Right ventricle myocardium inferior (tissue), 1 donor: ENCODE measurements around the gene CAMTA1. TPM values are rescaled to one million over a fixed set of nuclear protein-coding genes. Genes with fewer than 3 reads are reported as not detected.
"Not testable (repeated sequence)": the region's sequence is repeated elsewhere in the genome, so short reads cannot be mapped to it uniquely, and the experiment has no call there.

Experiments
- ATAC-seq: fragments of 200-7000 bp; cut with Tn5 transposase; one replicate; pipeline ENCODE4 v1.9.1; 2020; ENCODE audit warnings: mild to moderate bottlenecking, moderate library complexity
- DNase-seq: peaks from one replicate; pipeline ENCODE4 v3.0.0; 2021; ENCODE audit errors: missing footprints
- intact Hi-C: fragments of 100-400 bp; cut with DNase I; formaldehyde crosslinking; loops from one replicate; pipeline ENCODE4 v1.11.0; 2022
- total RNA-seq: library from RNA; stranded (reverse); fragmentation: NEBNext Ultra II Directional; extraction: Animal tissue kit (Norgen Biotek cat#: 25700); gene quantifications from one replicate; pipeline ENCODE4 v1.2.1, GENCODE V29; 2021
- donor health status: DM: no; HTN: yes; CAD: no; lungs with severe emphysema.

Gene CAMTA1
- total RNA-seq, 1 donor from 2014 or later: 159 TPM

DNA sequence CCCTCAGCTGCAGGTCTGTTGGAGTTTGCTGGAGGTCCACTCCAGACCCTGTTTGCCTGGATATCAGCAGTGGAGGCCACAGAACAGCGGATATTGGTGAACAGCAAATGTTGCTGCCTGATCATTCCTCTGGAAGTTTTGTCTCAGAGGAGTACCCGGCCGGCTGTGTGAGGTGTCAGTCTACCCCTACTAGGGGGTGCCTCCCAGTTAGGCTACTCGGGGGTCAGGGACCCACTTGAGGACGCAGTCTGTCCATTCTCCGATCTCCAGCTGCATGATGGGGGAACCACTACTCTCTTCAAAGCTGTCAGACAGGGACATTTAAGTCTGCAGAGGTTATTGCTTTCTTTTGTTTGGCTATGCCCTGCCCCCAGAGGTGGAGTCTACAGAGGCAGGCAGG, 819.7 kb downstream of the CAMTA1 start:
- DNase-seq, ATAC-seq, intact Hi-C loops: not testable (repeated sequence)

DNA sequence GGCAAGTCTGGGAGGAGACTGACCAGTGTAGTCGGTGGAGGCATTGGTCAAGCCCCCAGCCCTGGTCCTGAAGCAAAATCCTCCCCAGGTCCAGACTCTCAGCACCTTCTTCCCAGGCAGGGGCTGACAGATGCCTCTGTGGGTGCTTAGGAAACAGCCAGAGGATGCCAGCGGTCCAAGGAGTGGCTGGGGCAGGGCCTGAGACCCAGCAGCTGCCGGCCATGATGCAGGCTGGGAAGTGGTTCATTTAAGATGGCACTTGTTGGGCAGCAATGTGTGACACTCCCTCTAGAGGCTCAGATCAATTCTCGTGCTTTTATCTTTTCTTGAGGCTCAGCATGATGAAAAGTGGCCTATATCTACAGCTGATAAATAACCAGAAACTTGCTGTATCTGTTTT, 820.8 kb downstream of the CAMTA1 start:
- intact Hi-C loops: no loop called here
- no peak for ATAC-seq
- DNase-seq: no peak

DNA sequence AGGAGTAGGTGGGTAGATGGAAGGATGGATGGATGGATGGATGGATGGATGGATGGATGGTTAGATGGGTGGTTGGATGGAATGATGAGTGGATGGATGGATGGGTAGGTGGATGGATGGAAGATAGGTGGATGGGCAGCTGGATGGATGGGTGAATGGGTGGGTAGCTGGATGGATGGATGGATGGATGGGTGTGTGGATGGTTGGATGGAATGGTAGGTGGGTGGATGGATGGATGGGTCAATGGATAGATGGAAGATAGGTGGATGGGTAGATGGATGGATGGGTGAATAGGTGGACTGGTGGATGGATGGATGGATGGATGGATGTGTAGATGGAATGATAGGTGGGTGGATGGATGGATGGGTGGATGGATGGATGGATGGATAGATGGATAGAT, 821.8 kb downstream of the CAMTA1 start:
- ATAC-seq (no peak), DNase-seq (no peak)
- intact Hi-C loops: no loop called here

DNA sequence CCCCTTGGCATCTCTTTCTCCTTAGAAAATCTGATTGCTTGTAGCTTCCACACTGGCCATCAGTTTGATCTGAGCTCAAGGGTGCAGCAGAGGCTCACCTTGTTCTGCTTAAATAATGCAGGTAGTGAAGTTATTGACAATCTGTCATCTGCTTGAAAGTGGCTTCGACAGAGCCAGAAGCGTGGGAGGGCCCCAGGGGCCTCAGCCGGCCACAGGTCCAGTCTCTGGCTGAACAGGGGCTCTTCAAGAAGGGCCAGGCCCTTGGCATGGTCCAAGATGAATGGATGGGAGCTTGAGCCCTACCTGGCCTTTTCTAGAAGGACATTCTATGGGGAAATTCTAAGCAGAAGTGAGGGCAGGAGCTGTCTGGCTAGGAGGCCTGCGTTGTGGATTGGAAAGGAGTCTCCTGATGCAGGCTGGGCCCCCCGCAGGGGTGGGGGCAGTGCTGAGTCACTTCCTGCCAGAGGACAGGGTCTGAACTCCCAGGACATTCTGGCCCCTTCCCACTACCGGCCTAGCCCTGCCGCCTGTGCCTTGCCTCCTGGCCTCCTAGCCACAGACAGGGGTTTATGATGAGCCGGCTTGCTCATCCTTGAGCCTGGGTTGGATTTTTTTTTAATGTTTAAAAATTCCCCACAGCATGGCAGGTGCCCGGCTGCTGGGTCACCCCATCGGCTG, 823.5 kb downstream of the CAMTA1 start:
- ATAC-seq (no peak), DNase-seq (no peak)
- intact Hi-C loops: no loop called here

DNA sequence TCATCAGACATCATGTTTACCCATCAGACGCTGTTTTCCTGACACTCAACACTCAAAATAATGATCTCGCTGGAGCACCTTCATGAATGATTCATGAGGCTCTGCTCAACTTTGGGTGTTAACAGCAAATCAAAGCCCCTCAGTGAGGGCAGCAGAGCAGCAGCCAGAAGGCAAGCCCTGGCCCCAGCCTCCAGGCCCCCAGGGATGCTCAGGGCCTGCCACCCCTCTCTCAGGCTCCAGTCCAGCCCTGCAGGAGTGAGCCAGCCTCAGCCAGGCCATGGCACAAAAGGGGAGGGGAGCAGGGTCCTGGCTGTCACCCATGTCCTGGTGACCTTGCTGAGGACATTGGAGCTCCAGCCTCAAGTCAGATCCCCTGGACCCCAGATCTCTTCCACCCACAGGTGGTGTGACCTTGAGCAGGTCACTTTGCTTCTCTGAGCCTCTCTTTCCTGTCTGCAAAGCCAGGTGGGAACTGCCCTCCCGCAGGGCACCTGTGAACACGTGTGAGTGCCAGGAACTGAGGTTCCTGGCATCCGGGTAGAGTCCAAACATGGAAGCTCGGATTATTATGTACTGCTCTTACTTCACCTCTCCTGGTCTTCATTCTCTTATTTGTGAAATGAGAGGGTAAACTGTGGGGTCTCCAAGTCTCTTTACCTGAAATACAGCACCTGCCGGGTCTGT, 824.2 kb downstream of the CAMTA1 start:
- ATAC-seq (no peak), DNase-seq (no peak)
- intact Hi-C loops: no loop called here

DNA sequence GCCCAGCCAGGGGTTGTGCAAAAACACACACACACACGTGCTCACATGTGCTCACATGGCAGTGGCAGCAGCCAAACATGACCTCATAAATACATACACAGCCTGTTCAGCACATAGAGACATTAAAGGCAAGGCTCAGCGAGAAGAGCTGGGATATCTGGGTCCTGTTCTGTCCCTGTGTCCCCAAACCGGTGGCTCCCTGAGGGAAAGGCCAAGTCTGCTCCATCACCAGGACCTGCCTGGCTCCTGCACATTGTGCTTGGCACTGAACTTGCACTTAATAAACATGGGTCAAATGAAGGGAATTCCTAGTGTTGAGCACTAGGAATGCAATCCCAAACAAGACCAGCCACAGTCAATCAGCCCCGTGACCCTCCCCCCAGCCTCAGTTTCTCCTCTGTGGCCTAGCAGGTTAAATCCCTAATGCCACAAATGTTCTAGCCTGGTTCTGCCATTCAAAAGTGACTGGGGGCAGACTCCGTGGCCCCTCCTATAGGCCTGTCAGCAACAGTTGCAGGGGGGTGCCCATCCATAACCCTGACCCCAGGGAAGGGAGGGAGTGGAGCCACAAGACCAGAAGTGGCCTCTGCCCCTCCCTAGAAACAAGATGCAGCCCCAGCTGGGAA, 825.0 kb downstream of the CAMTA1 start:
- DNase-seq: no peak
- no peak for ATAC-seq
- intact Hi-C loops: no loop called here

DNA sequence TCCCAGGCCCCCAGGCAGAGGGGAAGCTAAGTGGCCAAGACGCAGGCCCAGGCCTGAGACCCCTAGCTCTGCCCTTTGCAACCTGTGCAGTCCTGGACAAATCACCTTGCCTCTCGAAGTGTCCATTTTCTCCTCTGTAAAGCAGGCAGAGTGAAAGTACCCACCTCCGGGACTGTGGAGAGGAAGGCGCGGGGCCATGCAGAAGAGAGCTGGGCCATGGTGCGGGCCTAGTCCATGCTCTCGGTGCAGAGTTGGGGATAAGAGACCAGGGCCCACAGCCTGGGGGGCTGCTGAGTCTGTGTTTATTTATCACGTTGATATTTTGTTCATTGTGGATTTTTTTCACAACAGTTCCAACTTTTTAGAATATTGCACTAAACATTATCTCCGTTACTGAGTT, 825.7 kb downstream of the CAMTA1 start:
- no peak for ATAC-seq
- DNase-seq: no peak

DNA sequence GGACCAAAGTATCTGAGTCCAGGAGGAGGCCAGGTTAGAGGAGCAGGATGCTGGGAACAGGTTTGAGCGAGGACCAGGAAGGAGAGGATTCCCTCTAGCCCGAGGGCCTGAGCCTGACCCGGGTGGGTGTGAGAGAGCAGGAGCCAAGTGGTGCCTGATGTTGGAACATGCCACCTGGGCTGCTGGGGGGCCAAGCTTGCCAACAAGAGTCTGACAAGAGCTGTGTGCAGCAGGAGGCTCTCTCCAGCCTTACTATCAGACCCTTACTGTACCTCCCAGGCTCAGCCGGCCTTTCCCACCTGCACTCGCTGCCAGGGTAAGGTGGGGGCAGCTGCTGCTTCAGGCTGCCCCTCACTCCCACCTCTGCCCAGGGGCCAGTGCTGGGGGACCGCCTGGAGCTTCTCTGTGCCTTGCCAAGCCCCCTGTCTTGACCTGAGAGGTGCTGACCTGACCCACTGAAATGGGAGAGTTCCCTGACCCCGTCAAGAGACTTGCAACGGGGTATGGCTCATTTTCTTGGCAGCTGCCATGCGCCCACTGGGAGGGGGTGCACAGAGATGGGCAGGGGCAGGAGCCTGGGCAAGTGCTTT, 826.3 kb downstream of the CAMTA1 start:
- intact Hi-C loops: no loop called here
- ATAC-seq: no peak
- no peak for DNase-seq

More for the DNA sequence above, 825.7 kb downstream of the CAMTA1 start:
- intact Hi-C loops: no loop called here

DNA sequence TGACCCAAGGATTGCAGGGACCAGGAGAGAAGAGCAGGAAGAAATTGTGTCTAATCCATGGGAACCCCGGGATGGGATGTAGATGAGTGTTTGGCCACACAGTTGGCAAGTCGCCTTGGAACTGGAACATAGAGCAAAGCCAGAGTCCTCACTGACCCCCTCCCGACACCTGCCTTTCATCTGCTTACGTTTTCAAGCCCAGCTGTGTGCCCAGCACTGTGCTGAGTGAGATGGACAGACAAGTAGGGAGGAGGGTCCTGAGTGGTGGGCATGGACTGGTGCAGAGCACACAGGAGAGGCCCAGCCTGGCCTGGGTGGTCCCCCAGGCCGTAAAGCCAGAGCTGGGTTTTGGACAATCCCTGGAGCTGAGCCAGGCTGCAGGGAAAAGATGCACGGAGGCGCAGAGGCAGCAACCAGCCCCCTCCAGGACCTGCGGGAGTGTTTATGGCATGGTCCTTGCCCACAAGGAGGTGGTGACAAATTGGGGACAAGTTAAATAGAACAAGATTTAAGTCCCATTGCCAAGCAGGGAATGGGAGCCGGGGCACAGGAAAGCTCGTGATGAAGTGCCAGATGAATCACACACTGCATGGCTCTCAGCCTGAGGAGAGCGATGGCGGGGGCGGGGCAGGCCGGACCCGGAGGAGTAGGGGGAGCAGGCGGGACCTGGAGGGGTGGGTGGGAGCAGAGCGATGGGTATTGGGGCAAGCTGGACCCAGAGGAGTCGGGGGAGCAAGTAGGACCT, 828.0 kb downstream of the CAMTA1 start:
- ATAC-seq: peak; percentile 56
- intact Hi-C loops: no loop called here
- no peak for DNase-seq

DNA sequence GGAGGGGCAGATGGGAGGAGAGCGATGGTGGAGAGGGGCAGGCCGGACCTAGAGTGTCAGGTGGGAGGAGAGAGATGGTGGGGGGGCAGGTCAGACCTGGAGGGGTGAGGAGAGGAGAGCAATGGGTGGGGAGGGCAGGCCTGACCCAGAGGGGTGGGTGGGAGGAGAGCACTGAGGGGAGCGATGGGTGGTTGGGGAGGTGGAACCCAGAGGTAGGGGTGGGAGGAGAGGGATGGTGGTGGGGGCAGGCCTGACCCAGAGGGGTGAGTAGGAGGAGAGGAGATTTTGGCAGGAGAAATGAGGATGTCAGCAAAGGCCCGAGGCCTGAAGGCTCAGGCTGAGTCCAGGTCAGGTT, 828.6 kb downstream of the CAMTA1 start:
- intact Hi-C loops: no loop called here
- ATAC-seq (no peak), DNase-seq (no peak)

DNA sequence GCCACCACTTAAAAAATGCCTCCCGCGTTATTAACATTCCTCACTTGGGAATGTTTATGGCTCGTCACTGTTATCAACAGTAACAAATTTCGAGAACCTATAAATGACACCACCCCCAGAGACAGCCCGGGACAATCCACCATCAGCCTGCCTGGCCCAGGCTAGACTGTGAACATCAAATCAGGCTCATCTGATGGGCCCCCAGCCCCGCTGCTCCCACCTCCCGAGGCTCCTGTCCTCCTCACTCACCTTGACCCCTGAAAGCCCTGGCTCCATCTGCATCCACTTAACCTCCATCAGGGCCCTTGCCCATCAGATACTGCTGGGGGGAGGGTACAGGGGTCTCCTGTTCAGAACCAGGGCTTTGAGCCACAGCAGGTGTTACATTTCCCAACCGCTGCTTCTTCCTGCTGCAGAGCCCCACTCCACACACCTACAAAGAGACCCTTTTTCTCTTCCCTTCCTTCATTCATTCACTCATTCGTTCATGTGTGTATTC, 829.4 kb downstream of the CAMTA1 start:
- peak; percentile 24 for ATAC-seq

DNA sequence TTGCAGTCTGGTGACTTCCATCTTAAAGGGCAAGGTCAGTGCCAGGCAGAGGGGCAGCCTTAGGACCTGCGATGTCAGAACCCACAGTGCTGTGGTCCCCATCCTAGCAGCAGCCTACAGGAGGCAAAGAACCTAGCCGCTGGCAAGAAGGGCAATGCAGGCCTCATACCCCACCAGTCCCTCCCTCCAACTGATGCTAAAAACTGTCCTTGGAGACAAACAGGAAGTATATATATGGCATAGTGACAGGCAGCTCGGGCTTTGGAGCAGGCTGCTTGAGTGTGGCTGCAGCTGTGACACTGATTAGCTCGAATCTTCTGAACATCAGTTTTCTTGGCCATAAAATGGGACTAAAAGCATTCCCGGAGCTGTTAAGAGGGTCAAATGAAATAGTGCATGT, 829.9 kb downstream of the CAMTA1 start:
- DNase-seq: no peak
- ATAC-seq: no peak
- intact Hi-C loops: no loop called here

More for the DNA sequence above, 829.4 kb downstream of the CAMTA1 start:
- intact Hi-C loops: no loop called here
- DNase-seq: no peak

DNA sequence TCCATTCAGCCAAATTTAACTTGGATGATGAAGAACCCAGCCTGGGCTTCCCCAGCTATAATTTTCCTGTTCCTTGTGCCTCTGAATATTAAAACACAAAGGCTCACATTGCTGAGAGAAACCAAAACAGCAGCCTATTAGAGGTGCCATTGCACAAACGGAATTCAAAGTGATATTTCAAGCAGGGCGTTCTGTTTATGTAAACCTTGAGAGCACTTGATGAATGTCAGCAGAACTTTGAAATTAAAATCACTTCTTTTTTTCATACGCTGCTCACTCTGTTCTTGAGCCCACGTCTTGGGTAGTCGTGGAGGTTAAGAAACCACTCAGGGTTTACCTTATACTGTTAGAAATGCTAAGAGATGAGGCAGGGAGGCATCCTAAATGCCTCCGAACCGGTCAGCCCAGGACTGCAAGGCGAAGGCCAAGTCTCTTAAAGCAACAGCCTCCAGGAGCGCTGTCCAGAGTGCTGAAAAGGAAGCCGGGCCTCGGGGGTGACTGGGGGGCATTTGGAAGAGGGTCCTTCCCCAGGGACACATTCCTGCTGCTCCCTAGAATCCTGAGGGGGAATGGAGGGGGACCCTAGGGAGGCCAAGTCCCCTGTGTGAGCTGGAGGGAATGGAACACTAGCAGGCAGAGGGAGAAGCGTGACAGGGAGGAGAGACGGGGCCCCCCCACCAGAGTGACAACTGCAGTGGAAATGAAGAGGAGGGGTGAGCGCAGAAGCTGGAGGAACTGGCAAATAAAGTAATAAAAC, 831.0 kb downstream of the CAMTA1 start:
- ATAC-seq (peak; percentile 50), DNase-seq (no peak)
- intact Hi-C loops: no loop called here

DNA sequence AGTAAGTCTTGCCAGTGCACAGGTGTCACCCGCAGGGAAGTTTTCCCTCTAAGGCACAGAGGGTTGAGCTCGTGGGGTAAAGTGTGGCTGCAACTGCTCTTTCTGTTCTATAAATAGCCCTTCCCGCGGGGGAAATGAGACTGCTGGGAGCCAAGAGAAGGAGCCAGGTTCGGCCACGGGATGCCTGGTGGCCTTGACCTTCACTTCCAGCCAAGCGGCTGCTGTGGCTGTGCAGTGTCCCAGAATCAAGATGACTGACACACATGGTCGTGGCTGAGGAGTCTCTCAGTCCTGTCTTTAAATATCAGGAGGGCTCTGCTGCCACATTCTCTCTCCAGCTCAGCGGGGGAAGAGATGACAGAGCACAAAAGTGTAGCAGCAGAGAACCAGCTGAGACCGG, 831.7 kb downstream of the CAMTA1 start:
- peak; percentile 80 for ATAC-seq
- intact Hi-C loops: no loop called here
- DNase-seq: no peak

DNA sequence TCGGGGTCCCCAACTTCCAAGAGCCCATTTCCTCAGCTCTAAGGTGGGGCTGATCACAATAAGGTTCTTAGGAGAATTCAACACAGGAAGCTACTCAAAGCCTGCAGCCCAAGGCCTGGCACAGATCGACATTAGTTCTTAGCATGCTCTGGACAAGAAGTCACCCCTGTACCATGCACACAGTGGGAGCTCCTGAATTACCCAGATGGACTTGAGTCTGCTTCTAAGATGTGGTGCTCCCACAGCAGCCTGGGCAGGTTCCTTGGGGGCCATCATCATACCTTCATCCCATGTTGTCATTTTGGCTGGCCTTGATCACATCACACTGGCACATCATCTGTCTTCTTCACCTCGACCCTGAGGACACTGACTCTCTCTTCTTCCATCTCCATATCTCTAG, 832.6 kb downstream of the CAMTA1 start:
- intact Hi-C loops: no loop called here
- DNase-seq (no peak), ATAC-seq (no peak)

DNA sequence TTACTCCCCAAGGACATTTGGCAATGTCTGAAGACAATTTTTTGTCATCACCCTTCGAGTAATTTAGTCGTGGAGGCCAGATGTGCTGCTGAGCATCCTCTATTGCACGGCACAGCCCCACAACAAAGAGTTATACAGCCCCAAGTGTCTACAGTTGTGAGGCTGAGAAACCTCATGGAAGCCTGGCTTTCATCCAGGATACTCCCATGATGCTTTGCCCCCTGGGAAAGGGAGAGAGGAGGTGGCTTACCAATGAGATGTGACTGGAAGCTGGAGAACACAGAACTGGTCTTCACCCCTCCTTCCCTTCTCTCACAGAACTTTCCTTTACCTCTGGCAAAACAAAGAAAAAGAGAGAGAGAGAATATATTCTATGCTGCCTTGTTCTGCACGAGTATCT, 834.9 kb downstream of the CAMTA1 start:
- DNase-seq: no peak
- intact Hi-C loops: no loop called here
- no peak for ATAC-seq

DNA sequence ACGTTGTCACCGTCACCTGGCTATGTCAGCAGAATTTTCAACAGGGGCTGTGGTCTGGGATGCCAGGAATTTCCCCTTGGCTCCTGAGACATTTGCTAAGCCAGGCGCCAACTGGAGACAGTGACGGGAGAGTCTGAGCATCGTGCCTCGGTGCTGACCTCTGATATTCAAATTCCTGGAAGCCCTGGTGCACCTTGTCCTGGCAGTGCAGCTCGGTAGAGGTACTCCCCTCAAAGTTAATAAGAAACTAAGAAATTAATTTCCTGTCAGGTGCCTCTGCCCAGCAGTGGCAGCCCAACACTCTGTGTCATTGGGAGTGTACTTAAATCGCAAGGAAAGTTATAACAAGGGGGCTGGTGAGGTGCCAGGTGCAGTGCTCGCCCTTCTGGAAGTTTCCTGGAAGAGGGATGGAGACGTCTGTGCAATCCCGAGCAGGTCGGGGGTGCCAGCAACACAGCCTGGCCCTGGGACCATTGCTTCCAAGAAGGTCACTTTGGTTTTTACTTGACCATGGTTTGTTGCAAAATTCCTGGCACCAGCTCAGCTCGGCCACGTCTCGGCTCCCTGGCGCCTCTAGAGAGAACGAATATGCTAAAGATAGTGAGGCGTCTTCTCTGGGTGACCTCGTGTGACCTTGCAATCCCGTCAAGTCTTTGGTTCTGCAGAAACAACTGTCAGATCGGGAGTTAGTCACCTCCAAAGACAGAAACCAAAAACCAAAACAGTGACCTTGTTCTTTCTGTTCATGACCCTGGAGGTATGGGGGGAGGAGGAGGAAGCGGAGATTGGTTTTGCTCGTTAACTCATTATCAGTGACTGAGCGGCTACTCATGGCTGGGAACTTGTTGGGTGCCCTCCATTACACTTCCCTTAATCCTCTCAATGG, 836.3 kb downstream of the CAMTA1 start:
- ATAC-seq: no peak
- DNase-seq: no peak
- intact Hi-C loops: no loop called here

DNA sequence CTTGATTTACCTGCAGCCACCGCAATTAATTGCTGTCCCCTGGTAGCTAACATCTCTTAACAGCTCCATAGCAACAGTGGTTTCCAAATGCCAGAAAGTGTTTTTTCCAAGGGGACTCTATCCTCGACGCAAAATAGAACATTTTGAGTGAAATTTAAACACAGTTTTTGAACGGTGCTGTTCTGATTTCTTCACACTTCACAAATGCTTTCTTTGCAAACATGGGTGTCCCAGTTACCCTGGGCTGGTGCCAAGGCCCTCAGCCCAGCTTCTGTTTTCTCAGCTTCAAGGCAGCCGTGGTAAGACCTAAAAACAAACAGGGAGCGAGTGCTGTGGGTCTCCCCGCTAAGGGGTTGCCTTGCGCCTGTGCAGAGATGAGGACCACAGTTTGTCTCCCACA, 838.6 kb downstream of the CAMTA1 start:
- intact Hi-C loops: no loop called here
- no peak for ATAC-seq
- DNase-seq: no peak
